Measurements from ENCODE around the gene GPC2.
"Not testable (repeated sequence)": the region's sequence is repeated elsewhere in the genome, so short reads cannot be mapped to it uniquely, and the experiment has no call there.

The GPC2 gene

GRCh38 chr7:100177045-100178001 is at the start of gene GPC2, which contains the start of gene STAG3:
TSS of gene GPC2 (minus strand) at chr7:100177381. CDS start at chr7:100177199, 182 bp downstream.
TSS of gene STAG3 (plus strand) at chr7:100177918. CDS start at chr7:100180557, 2,639 bp downstream.
- DNase-seq (ENCODE audit: low read depth) = peak; percentile 98

- not testable (repeated sequence) for DNase-seq (ENCODE audit: low read depth)
These were observed 47.7 kb upstream of the GPC2 start for GRCh38 chr7:100224891-100225290.

- not testable (repeated sequence) for DNase-seq (ENCODE audit: low read depth)
These were observed 46.3 kb upstream of the GPC2 start for GRCh38 chr7:100223376-100223927.

GRCh38 chr7:100222445-100223132 is 45.4 kb upstream of the GPC2 start:
- no peak for DNase-seq (ENCODE audit: low read depth)

- peak; percentile 25 for DNase-seq (ENCODE audit: low read depth)
These were observed 44.7 kb upstream of the GPC2 start for GRCh38 chr7:100221767-100222444.

GRCh38 chr7:100221231-100221718 is 44.1 kb upstream of the GPC2 start:
- DNase-seq (ENCODE audit: low read depth) = peak; percentile 75

GRCh38 chr7:100220586-100221230 is 43.5 kb upstream of the GPC2 start:
- no peak for DNase-seq (ENCODE audit: low read depth)

GRCh38 chr7:100219801-100220585 is 42.8 kb upstream of the GPC2 start, which contains the start of gene PVRIG:
TSS of gene PVRIG (plus strand) at chr7:100219949. CDS start at chr7:100219971, 22 bp downstream.
- peak; percentile 13 for DNase-seq (ENCODE audit: low read depth)

- DNase-seq (ENCODE audit: low read depth) = peak; percentile 49
These were observed 42.1 kb upstream of the GPC2 start for GRCh38 chr7:100219271-100219737.

GRCh38 chr7:100217934-100218333 is 40.8 kb upstream of the GPC2 start:
- peak; percentile 56 for DNase-seq (ENCODE audit: low read depth)

GRCh38 chr7:100215895-100216294 is 38.7 kb upstream of the GPC2 start:
- DNase-seq (ENCODE audit: low read depth) = no peak

- DNase-seq (ENCODE audit: low read depth) = not testable (repeated sequence)
These were observed 37.2 kb upstream of the GPC2 start for GRCh38 chr7:100214356-100214755.

- DNase-seq (ENCODE audit: low read depth) = no peak
These were observed 36.5 kb upstream of the GPC2 start for GRCh38 chr7:100213672-100214071.

GRCh38 chr7:100212631-100213286 is 35.6 kb upstream of the GPC2 start:
- DNase-seq (ENCODE audit: low read depth) = no peak

GRCh38 chr7:100211342-100211780 is 34.2 kb upstream of the GPC2 start:
- peak; percentile 20 for DNase-seq (ENCODE audit: low read depth)

- DNase-seq (ENCODE audit: low read depth) = peak; percentile 22
These were observed 33.6 kb upstream of the GPC2 start for GRCh38 chr7:100210805-100211204.

GRCh38 chr7:100209493-100209892 is 32.3 kb upstream of the GPC2 start:
- DNase-seq (ENCODE audit: low read depth) = no peak

- no peak for DNase-seq (ENCODE audit: low read depth)
These were observed 31.8 kb upstream of the GPC2 start for GRCh38 chr7:100208911-100209408.

- DNase-seq (ENCODE audit: low read depth) = no peak
These were observed 27.3 kb upstream of the GPC2 start for GRCh38 chr7:100204454-100204853.
